Caco-2 (cell line): ENCODE measurements around the gene AFMID. TPM values are rescaled to one million over a fixed set of nuclear protein-coding genes. Genes with fewer than 3 reads are reported as not detected.
"Not testable (repeated sequence)": the region's sequence is repeated elsewhere in the genome, so short reads cannot be mapped to it uniquely, and the experiment has no call there.

Source experiments
- BruUV-seq: library from RNA; stranded (reverse); fragments of 400-500 nt; replicated peaks from 2 replicates; lab custom pipeline; 2021; lab: Mats Ljungman, UMichigan
- CTCF ChIA-PET: fragments of 300-600 bp; sonication (Branson Sonifier 250); formaldehyde crosslinking; loops from one replicate; lab custom pipeline; 2022; ENCODE audit warnings: antibody characterized with exemption; lab: Charles Lee
- POLR2A ChIA-PET: fragments of 300-600 bp; sonication (Branson Sonifier 250); formaldehyde crosslinking; loops from one replicate; lab custom pipeline; 2022; ENCODE audit warnings: antibody characterized with exemption; lab: Charles Lee
- DNase-seq, 2 experiments: peaks; one replicate each; pipeline versions ENCODE4 v3.0.0 to v3.0.0-alpha.2; 2020 to 2022
- H3K27me3 ChIP-seq: replicated peaks from 2 replicates; pipeline ENCODE4 v1.6.0; 2011; ENCODE audit warnings: low read length; ENCODE audit not compliant: control insufficient read depth, insufficient read depth
- H3K36me3 ChIP-seq: 2 replicates; pipeline ENCODE4 v1.5.1; 2011; ENCODE audit warnings: low read length; ENCODE audit not compliant: control insufficient read depth, insufficient read depth
- H3K4me1 ChIP-seq: fragments of 250-450 bp; sonication (Bioruptor Pico); 2 replicates; pipeline ENCODE4 v1.5.1; 2020; ENCODE audit warnings: mild to moderate bottlenecking
- H3K4me3 ChIP-seq: 2 replicates; pipeline ENCODE4 v1.5.1; 2011; ENCODE audit warnings: low read depth, mild to moderate bottlenecking, control low read depth, low read length
- H3K9me3 ChIP-seq: fragments of 250-450 bp; sonication (Bioruptor Pico); 2 replicates; pipeline ENCODE4 v1.5.1; 2020; ENCODE audit warnings: mild to moderate bottlenecking, moderate library complexity
- H3K27ac Mint-ChIP-seq: one replicate; pipeline ENCODE4 v1.8.0; 2022; ENCODE audit warnings: mixed read lengths; ENCODE audit not compliant: unreplicated experiment
- H3K27me3 Mint-ChIP-seq: one replicate; pipeline ENCODE4 v1.8.0; 2022; ENCODE audit warnings: mixed read lengths; ENCODE audit not compliant: insufficient read depth, unreplicated experiment
- H3K36me3 Mint-ChIP-seq: one replicate; pipeline ENCODE4 v1.8.0; 2022; ENCODE audit warnings: mild to moderate bottlenecking, mixed read lengths; ENCODE audit not compliant: insufficient read depth, unreplicated experiment
- H3K4me1 Mint-ChIP-seq: one replicate; pipeline ENCODE4 v1.8.0; 2022; ENCODE audit warnings: low read depth, mixed read lengths; ENCODE audit not compliant: unreplicated experiment
- H3K4me3 Mint-ChIP-seq: one replicate; pipeline ENCODE4 v1.8.0; 2022; ENCODE audit warnings: mild to moderate bottlenecking, moderate library complexity, mixed read lengths; ENCODE audit not compliant: unreplicated experiment
- H3K9me3 Mint-ChIP-seq: one replicate; pipeline ENCODE4 v1.8.0; 2022; ENCODE audit warnings: mixed read lengths; ENCODE audit not compliant: unreplicated experiment
- CTCF ChIP-seq, 2 experiments: fragments of 200-600 bp in 1 of 2; IDR thresholded peaks; 1 replicate in 1 of 2; 2 replicates in 1 of 2; pipeline versions ENCODE4 v1.5.1 to v1.8.0; 2011 to 2022; ENCODE audit warnings: antibody characterized with exemption in 1 of 2, control low read depth in 1 of 2, inconsistent platforms in 1 of 2, low read depth in 1 of 2, low read length in 1 of 2, mild to moderate bottlenecking in 1 of 2, moderate library complexity in 1 of 2; ENCODE audit not compliant: insufficient read depth in 1 of 2, severe bottlenecking in 1 of 2, unreplicated experiment in 1 of 2
- intact Hi-C: fragments of 100-400 bp; cut with micrococcal nuclease; formaldehyde crosslinking; loops from one replicate; pipeline ENCODE4 v1.10.0; 2022; ENCODE audit not compliant: unreplicated experiment
- total RNA-seq: library from RNA; stranded (reverse); gene quantifications from 2 replicates; pipeline ENCODE4 v1.2.3, GENCODE V29; 2022

Gene AFMID
- total RNA-seq, 1 experiment from 2014 or later: 83.0 TPM

DNA sequence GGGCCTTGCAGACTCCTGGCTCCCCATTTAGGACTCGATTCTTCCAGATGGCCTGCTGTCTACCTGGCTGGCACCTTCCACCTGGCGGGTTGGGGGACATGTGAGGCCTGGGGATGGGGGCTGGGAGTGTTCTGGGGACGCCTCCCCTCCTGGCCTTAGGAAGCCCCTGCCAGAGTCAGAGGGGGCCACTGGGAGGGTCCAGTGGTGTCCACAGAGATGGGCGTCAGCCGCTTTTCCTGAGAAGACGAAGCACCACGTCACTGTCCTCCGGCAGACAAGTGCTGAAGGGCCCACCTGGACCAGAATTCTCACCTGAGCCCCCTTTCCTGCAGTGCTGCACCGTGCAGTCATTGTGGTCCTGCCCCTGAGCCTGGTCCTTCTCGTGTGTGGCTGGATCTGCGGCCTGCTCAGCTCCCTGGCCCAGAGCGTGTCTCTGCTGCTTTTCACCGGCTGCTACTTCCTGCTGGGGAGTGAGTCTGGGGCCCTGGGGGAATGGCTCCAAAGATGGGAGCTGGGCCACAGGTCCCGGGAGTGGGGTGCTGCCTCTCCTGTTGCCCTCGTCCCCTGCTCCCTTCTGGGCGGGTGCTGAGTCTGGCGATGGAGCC lies 47.2 kb downstream of the AFMID start:
- H3K9me3 ChIP-seq: no peaks in the 10 kb centered on the region
- H3K4me1 Mint-ChIP-seq: no peaks in the 10 kb centered on the region
- H3K9me3 Mint-ChIP-seq: no peaks in the 10 kb centered on the region
- POLR2A ChIA-PET: no interaction called here
- no peaks in the 10 kb centered on the region for H3K4me1 ChIP-seq
- H3K27me3 ChIP-seq: no peaks in the 10 kb centered on the region
- no peaks in the 10 kb centered on the region for H3K27me3 Mint-ChIP-seq
- H3K4me3 Mint-ChIP-seq: no peak overlapping the region
- no peaks in the 10 kb centered on the region for H3K36me3 Mint-ChIP-seq
- H3K36me3 ChIP-seq: no peaks in the 10 kb centered on the region
- TF ChIP-seq CTCF (IDR thresholded peaks at IDR 0.05; ENCODE audit: insufficient read depth in 1 of 2, low read depth in 1 of 2, low read length in 1 of 2, severe bottlenecking in 1 of 2, unreplicated experiment in 1 of 2): no peak
- DNase-seq: no peak
- no peak overlapping the region for H3K4me3 ChIP-seq
- intact Hi-C loops: no loop called here
- no peak overlapping the region for H3K27ac Mint-ChIP-seq
- no TSS peak for BruUV-seq
- CTCF ChIA-PET: no interaction called here

DNA sequence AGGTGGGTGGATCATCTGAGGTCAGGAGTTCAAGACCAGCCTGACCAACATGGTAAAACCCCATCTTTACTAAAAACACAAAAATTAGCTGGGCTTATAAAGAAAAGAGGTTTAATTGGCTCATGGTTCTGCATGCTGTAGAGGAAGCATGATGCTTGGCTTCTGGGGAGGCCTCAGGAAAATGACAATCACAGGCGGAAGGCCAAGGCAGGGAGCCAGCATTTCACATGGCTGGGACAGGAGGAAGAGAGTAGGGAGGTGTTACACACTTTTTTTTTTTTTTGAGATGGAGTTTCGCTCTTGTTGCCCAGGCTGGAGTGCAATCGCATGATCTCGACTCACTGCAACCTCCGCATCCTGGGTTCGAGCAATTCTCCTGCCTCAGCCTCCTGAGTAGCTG lies 47.9 kb downstream of the AFMID start:
- ChIA-PET CTCF (interaction anchor here (0.8 kb wide), 1 partner anchor 58 kb away, joined by 4 read pairs; no protein-coding TSS in a partner anchor), POLR2A (interaction anchor here (0.6 kb wide), 1 partner anchor 233 kb away, joined by 3 read pairs; no protein-coding TSS in a partner anchor)
- H3K4me3 Mint-ChIP-seq, DNase-seq, H3K36me3 ChIP-seq, H3K4me1 Mint-ChIP-seq, H3K9me3 Mint-ChIP-seq, H3K27me3 Mint-ChIP-seq, H3K36me3 Mint-ChIP-seq, H3K4me1 ChIP-seq, H3K4me3 ChIP-seq, BruUV-seq, H3K27ac Mint-ChIP-seq, H3K9me3 ChIP-seq, intact Hi-C loops, H3K27me3 ChIP-seq: not testable (repeated sequence)

- Mint-ChIP-seq H3K27me3 (no peaks in the 10 kb centered on the region), H3K27ac (no peak overlapping the region), H3K4me3 (no peak overlapping the region), H3K9me3 (no peaks in the 10 kb centered on the region), H3K4me1 (no peaks in the 10 kb centered on the region), H3K36me3 (no peaks in the 10 kb centered on the region)
- intact Hi-C loops: no loop called here
- no peak for DNase-seq
- CTCF ChIA-PET: interaction anchor here (0.8 kb wide), 1 partner anchor 59 kb away, joined by 4 read pairs; no protein-coding TSS in a partner anchor
- POLR2A ChIA-PET: no interaction called here
- no peaks in the 10 kb centered on the region for H3K4me1 ChIP-seq
- H3K36me3 ChIP-seq: no peaks in the 10 kb centered on the region
- BruUV-seq: no TSS peak
- no peak for TF ChIP-seq CTCF (IDR thresholded peaks at IDR 0.05; ENCODE audit: insufficient read depth in 1 of 2, low read depth in 1 of 2, low read length in 1 of 2, severe bottlenecking in 1 of 2, unreplicated experiment in 1 of 2)
- H3K4me3 ChIP-seq: no peak overlapping the region
- no peaks in the 10 kb centered on the region for H3K9me3 ChIP-seq
- H3K27me3 ChIP-seq: no peaks in the 10 kb centered on the region
These were observed 48.7 kb downstream of the AFMID start for GRCh38 chr17:78235885-78236284.
